Measurements from ENCODE around the gene B4GALNT1.

GRCh38 chr12:57626921-57627445 lies 6.0 kb downstream of the B4GALNT1 start:
- TF ChIP-seq CTCF (conservative IDR thresholded peaks at IDR 0.05; ENCODE audit: low read length) = no peak
- TF ChIP-seq EZH2phosphoT487 (IDR thresholded peaks at IDR 0.05; ENCODE audit: borderline replicate concordance, low read depth, low read length) = no peak
